Hepatocyte (in vitro differentiated cells): ENCODE results near the gene SRCIN1. TPM values are rescaled to one million over a fixed set of nuclear protein-coding genes. Genes with fewer than 3 reads are reported as not detected.

ENCODE experiments used
- DNase-seq: peaks from one replicate; pipeline ENCODE4 v3.0.0-alpha.2; 2016; ENCODE audit warnings: low spot score
- H2AFZ ChIP-seq: fragments of 200-600 bp; sonication (generic); 2 replicates; pipeline ENCODE4 v1.6.0; 2016; ENCODE audit warnings: antibody characterized with exemption, mild to moderate bottlenecking
- H3K27ac ChIP-seq: fragments of 200-600 bp; sonication (generic); 2 replicates; pipeline ENCODE4 v1.5.1; 2016; ENCODE audit warnings: mild to moderate bottlenecking
- H3K27me3 ChIP-seq: fragments of 200-600 bp; sonication (generic); 2 replicates; pipeline ENCODE4 v1.6.1; 2016
- H3K36me3 ChIP-seq: fragments of 200-600 bp; sonication (generic); replicated peaks from 2 replicates; pipeline ENCODE4 v1.5.1; 2016; ENCODE audit warnings: low read depth; ENCODE audit not compliant: insufficient read depth
- H3K4me1 ChIP-seq: fragments of 200-600 bp; sonication (generic); 2 replicates; pipeline ENCODE4 v1.5.1; 2016; ENCODE audit warnings: mild to moderate bottlenecking, moderate library complexity; ENCODE audit not compliant: insufficient read depth
- H3K4me2 ChIP-seq: fragments of 200-600 bp; sonication (generic); 2 replicates; pipeline ENCODE4 v1.6.0; 2016
- H3K4me3 ChIP-seq: fragments of 200-600 bp; sonication (generic); 2 replicates; pipeline ENCODE4 v1.5.1; 2016; ENCODE audit warnings: mild to moderate bottlenecking
- H3K79me2 ChIP-seq: fragments of 200-600 bp; sonication (generic); 2 replicates; pipeline ENCODE4 v1.6.0; 2017; ENCODE audit warnings: mild to moderate bottlenecking
- H3K9me2 ChIP-seq: fragments of 200-600 bp; sonication (generic); replicated peaks from 2 replicates; pipeline ENCODE4 v1.6.0; 2017; ENCODE audit warnings: mild to moderate bottlenecking; ENCODE audit not compliant: insufficient read depth
- H3K9me3 ChIP-seq: fragments of 200-600 bp; sonication (generic); 2 replicates; pipeline ENCODE4 v1.5.1; 2016; ENCODE audit warnings: low read depth, mild to moderate bottlenecking
- H4K20me1 ChIP-seq: fragments of 200-600 bp; sonication (generic); 2 replicates; pipeline ENCODE4 v1.6.0; 2016; ENCODE audit warnings: mild to moderate bottlenecking; ENCODE audit not compliant: insufficient read depth, poor library complexity, severe bottlenecking
- CTCF ChIP-seq: fragments of 200-600 bp; sonication (generic); IDR thresholded peaks from 2 replicates; pipeline ENCODE4 v1.5.1; 2016; ENCODE audit warnings: antibody characterized with exemption, mild to moderate bottlenecking; ENCODE audit not compliant: poor library complexity
- EZH2 ChIP-seq: fragments of 200-600 bp; sonication (generic); IDR thresholded peaks from 2 replicates; pipeline ENCODE4 v1.6.1; 2016; ENCODE audit warnings: antibody characterized with exemption, mild to moderate bottlenecking, borderline replicate concordance
- EZH2phosphoT487 ChIP-seq: fragments of 200-600 bp; sonication (generic); IDR thresholded peaks from one replicate; pipeline ENCODE4 v1.6.1; 2018; ENCODE audit warnings: antibody characterized with exemption, mild to moderate bottlenecking, low read depth, moderate library complexity; ENCODE audit not compliant: unreplicated experiment, severe bottlenecking
- WGBS: methylation state at CpG from one replicate; pipeline ENCODE4 v1.1.6; 2016; ENCODE audit warnings: low lambda C conversion rate; ENCODE audit errors: missing lambda C conversion rate; 5-methylcytosine and 5-hydroxymethylcytosine counted together
- polyA plus RNA-seq: library from polyadenylated mRNA; unstranded; fragments of >200 nt; fragmentation: Nextera tagmentation; extraction: Ambion mirVana; gene quantifications from 2 replicates; pipeline ENCODE4 v1.2.1, GENCODE V29; 2016
- total RNA-seq: library from RNA; depleted of rRNA; stranded (reverse); fragments of >200 nt; gene quantifications from 2 replicates; pipeline ENCODE4 v1.2.3, GENCODE V29; 2014

Gene SRCIN1
- total and polyA plus RNA-seq, 2 experiments from 2014 or later = 0.82 to 0.90 TPM

GRCh38 chr17:38540514-38541045, 65.2 kb downstream of the SRCIN1 start:
- Histone ChIP-seq H3K4me3 (no peak overlapping the region), H4K20me1 (no peaks in the 10 kb centered on the region), H2AFZ (no peak overlapping the region), H3K27me3 (no peaks in the 10 kb centered on the region), H3K79me2 (no peaks in the 10 kb centered on the region), H3K9me3 (no peaks in the 10 kb centered on the region), H3K27ac (no peak overlapping the region), H3K9me2 (no peaks in the 10 kb centered on the region), H3K36me3 (no peaks in the 10 kb centered on the region), H3K4me2 (no peak overlapping the region), H3K4me1 (no peaks in the 10 kb centered on the region)
- no peak for TF ChIP-seq CTCF
- DNase-seq = no peak
- WGBS = 96% methylated on average over 10 of the region's 11 CpGs

GRCh38 chr17:38539386-38539785, 66.4 kb downstream of the SRCIN1 start:
- H3K36me3 ChIP-seq = no peaks in the 10 kb centered on the region
- H3K27ac ChIP-seq = no peak overlapping the region
- H3K9me2 ChIP-seq = no peaks in the 10 kb centered on the region
- TF ChIP-seq EZH2phosphoT487 (no peak), EZH2 (no peak), CTCF (no peak)
- no peaks in the 10 kb centered on the region for H4K20me1 ChIP-seq
- no peaks in the 10 kb centered on the region for H3K4me1 ChIP-seq
- H3K4me3 ChIP-seq = no peak overlapping the region
- no peaks in the 10 kb centered on the region for H3K9me3 ChIP-seq
- WGBS = 78% methylated on average over 8 of the region's 8 CpGs
- no peak overlapping the region for H3K4me2 ChIP-seq
- H3K27me3 ChIP-seq = no peaks in the 10 kb centered on the region
- H3K79me2 ChIP-seq = no peaks in the 10 kb centered on the region
- no peak overlapping the region for H2AFZ ChIP-seq
- no peak for DNase-seq

DNA sequence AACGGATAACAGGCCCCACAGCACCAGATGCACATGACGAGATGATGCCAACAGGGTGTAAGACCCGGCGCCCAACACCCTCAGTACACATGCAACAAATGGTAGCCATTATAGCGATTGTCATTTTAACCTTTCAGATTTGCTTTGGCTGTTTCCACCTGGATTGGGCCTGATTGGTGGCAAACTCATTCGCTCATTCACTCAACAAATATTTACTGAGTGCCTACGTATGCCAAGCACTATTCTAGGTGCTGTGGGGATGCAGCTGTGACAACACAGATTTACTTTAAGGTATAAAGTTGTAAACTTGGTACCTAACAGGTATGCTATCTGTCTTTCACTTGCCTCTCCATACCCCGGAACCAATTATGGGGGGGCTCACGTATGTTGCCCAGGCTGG, 66.8 kb downstream of the SRCIN1 start:
- no peak overlapping the region for H3K27ac ChIP-seq
- WGBS = 90% methylated on average over 9 of the region's 9 CpGs

More for the DNA sequence above, 66.8 kb downstream of the SRCIN1 start:
- Histone ChIP-seq H3K79me2 (no peaks in the 10 kb centered on the region), H3K4me2 (no peak overlapping the region), H4K20me1 (no peaks in the 10 kb centered on the region), H3K4me3 (no peak overlapping the region), H3K9me2 (no peaks in the 10 kb centered on the region), H3K27me3 (no peaks in the 10 kb centered on the region), H3K9me3 (no peaks in the 10 kb centered on the region), H3K4me1 (no peaks in the 10 kb centered on the region), H2AFZ (no peak overlapping the region), H3K36me3 (no peaks in the 10 kb centered on the region)
- no peak for TF ChIP-seq EZH2phosphoT487
- TF ChIP-seq EZH2 = no peak
- no peak for TF ChIP-seq CTCF
- DNase-seq = no peak
